Hepatocyte (in vitro differentiated cells): ENCODE results near the gene CYP4F22.

Experiments used
- EZH2 ChIP-seq: fragments of 200-600 bp; sonication (generic); IDR thresholded peaks from 2 replicates; pipeline ENCODE4 v1.6.1; 2016; ENCODE audit warnings: antibody characterized with exemption, mild to moderate bottlenecking, borderline replicate concordance
- EZH2phosphoT487 ChIP-seq: fragments of 200-600 bp; sonication (generic); IDR thresholded peaks from one replicate; pipeline ENCODE4 v1.6.1; 2018; ENCODE audit warnings: antibody characterized with exemption, mild to moderate bottlenecking, low read depth, moderate library complexity; ENCODE audit not compliant: unreplicated experiment, severe bottlenecking
- TF ChIP-seq, protein P1 (sequence below): fragments of 200-600 bp; sonication (generic); IDR thresholded peaks from 2 replicates; pipeline ENCODE4 v1.5.1; 2016; ENCODE audit warnings: antibody characterized with exemption, mild to moderate bottlenecking; ENCODE audit not compliant: poor library complexity

DNA sequence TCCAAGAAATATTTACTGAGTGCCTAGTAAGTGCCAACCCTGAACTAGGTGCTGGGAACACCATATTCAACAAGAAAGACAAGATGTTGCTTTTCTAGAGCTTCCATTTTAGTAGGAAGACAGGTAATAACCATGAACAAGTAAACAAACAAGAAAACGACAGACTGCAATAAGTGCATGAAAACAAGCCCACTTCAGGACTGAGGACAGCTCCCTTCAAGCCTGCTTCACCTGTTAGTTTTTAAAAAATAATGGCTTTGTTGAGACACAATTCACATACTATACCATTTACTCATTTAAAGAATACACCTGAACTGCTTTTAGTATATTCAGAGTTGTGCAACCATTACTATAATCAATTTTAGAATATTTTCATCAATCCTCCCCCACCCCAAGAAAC lies 30.4 kb downstream of the CYP4F22 start:
- TF ChIP-seq, protein P1, sequence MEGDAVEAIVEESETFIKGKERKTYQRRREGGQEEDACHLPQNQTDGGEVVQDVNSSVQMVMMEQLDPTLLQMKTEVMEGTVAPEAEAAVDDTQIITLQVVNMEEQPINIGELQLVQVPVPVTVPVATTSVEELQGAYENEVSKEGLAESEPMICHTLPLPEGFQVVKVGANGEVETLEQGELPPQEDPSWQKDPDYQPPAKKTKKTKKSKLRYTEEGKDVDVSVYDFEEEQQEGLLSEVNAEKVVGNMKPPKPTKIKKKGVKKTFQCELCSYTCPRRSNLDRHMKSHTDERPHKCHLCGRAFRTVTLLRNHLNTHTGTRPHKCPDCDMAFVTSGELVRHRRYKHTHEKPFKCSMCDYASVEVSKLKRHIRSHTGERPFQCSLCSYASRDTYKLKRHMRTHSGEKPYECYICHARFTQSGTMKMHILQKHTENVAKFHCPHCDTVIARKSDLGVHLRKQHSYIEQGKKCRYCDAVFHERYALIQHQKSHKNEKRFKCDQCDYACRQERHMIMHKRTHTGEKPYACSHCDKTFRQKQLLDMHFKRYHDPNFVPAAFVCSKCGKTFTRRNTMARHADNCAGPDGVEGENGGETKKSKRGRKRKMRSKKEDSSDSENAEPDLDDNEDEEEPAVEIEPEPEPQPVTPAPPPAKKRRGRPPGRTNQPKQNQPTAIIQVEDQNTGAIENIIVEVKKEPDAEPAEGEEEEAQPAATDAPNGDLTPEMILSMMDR: no peak
- TF ChIP-seq EZH2 (no peak), EZH2phosphoT487 (no peak)
